ENCODE data around the gene CMTM3.
"Not testable (repeated sequence)": the region's sequence is repeated elsewhere in the genome, so short reads cannot be mapped to it uniquely, and the experiment has no call there.

CMTM3 gene, protein sequence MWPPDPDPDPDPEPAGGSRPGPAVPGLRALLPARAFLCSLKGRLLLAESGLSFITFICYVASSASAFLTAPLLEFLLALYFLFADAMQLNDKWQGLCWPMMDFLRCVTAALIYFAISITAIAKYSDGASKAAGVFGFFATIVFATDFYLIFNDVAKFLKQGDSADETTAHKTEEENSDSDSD

GRCh38 chr16:66604376-66605176 is at the start of gene CMTM3:
Gene CMTM3, plus strand, starts transcription at chr16:66604704. Its CDS starts 102 bp downstream, at chr16:66604806.
- ATAC-seq: peak; percentile 66 to 71

GRCh38 chr16:66560107-66560506 is 44.4 kb upstream of the CMTM3 start:
- no peak for ATAC-seq

GRCh38 chr16:66561381-66562080 is 43.0 kb upstream of the CMTM3 start:
- no peak for ATAC-seq

- ATAC-seq: no peak
These were observed 42.1 kb upstream of the CMTM3 start for GRCh38 chr16:66562409-66562808.

GRCh38 chr16:66562986-66563385 is 41.5 kb upstream of the CMTM3 start:
- ATAC-seq: no peak

DNA sequence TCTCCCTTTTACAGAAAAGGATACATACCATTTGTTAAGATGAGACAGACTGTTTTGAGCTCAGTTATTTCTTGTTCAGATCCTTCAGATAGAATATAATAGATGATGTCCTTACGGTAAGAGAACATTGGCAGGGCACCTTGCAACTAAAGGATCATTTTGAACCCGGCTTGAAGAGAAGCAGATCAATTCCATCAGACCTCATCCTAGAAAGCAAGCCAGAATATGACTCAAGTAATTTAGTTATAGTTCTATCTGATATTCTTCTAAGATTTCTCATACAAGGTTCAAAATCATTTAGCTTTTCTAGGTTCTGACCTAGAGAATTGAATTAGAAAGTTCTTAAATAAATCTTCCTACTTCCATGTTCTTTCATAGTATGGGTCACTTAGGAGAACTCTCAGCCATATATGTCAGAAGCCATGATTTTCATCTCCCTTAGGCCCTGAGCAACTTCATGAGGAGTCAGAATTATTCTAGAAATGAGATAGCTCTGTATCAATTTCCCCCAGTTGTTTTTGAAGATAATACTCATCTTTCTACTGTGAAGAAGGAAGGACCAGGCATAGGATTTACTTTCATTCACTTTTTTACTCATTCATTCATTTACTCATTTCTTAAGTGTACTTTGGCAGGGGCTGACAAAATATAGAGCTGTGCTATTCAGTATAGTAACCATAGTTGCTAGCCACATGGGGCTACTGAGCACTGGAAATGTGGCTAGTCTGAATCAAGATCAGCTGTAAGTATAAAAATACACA is 40.8 kb upstream of the CMTM3 start:
- ATAC-seq: peak; percentile 77 to 86

- no peak for ATAC-seq
These were observed 38.2 kb upstream of the CMTM3 start, which contains the start of gene CMTM1 for GRCh38 chr16:66566051-66566901. Gene CMTM1, plus strand, starts transcription at chr16:66566439. Its CDS starts 75 bp downstream, at chr16:66566514.

- not testable (repeated sequence) for ATAC-seq
These were observed 37.2 kb upstream of the CMTM3 start for GRCh38 chr16:66567270-66567669.

- ATAC-seq: no peak
These were observed 36.1 kb upstream of the CMTM3 start for GRCh38 chr16:66568355-66568754.

- no peak for ATAC-seq
These were observed 35.4 kb upstream of the CMTM3 start for GRCh38 chr16:66569131-66569530.

GRCh38 chr16:66569827-66570405 is 34.6 kb upstream of the CMTM3 start:
- no peak for ATAC-seq

DNA sequence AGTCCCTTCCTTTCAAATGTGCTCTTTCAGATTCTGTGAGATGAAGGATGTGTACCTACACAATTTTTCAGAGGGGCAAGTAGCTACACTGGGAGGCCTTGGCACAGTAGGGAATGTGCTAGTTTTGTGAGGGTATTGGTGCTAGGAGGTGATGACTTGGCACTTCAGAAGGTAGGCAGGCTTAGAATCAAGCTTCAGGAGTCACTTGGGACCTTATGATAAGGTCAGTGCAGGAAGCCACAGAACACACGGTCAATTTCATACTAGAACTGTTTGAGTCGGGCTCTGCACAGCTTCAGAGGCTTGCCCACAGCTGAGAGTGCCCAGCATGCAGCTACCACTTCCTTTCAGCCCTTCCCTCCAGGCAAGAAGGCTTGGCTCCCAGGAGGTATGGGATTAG is 32.1 kb upstream of the CMTM3 start:
- ATAC-seq: no peak

- no peak for ATAC-seq
These were observed 30.4 kb upstream of the CMTM3 start for GRCh38 chr16:66574081-66574480.

- no peak for ATAC-seq
These were observed 30.0 kb upstream of the CMTM3 start for GRCh38 chr16:66574531-66574930.

GRCh38 chr16:66575060-66575459 is 29.4 kb upstream of the CMTM3 start:
- no peak for ATAC-seq

- ATAC-seq: no peak
These were observed 28.2 kb upstream of the CMTM3 start for GRCh38 chr16:66576296-66576695.

DNA sequence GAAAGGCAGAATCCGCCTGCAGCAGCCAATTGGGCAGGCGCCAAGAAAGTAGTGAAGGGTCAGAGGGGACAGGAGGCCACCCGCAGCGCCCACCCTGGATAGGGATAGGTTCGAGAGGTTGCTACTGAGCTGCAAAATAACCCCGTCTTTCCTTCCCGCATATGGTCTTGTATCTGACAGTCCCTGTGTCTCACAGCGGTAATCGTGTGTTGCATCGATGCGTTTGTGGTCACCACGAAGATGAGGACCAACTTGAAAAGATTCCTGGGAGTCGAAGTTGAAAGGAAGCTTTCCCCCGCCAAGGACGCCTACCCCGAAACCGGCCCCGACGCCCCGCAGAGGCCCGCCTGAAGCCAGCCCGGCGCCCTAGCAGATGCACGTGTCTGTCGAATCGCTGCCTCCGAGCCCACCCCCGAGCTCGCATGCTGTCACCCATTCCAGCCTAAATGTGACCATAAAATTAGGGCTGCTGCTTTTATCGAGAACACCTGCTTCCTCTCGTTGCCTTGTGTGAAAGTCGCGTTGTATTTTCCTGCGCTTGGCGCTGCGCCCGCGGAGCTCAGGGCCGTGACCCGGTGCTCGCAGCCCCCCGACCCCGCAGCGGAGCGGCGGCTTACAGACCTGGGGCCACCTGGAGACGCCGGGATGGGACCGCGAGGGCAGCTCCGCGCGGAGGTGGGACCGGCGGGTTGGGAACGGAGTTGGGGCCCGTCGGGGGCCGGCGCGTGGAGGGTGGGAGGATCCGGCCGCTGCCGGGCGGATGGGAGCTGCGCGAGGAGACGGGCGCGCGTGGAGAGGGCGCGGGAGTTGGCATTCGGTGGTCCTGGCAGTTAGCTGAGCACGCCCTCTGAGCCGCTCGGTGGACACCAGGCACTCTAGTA is 25.6 kb upstream of the CMTM3 start, which contains the start of gene CMTM2:
TSS of gene CMTM2 (plus strand) at position 813 of the 881 bp plus-strand sequence. CDS start 145 bp downstream, outside the sequence.
- peak in 1 of 2 donors; percentile 38 for ATAC-seq

DNA sequence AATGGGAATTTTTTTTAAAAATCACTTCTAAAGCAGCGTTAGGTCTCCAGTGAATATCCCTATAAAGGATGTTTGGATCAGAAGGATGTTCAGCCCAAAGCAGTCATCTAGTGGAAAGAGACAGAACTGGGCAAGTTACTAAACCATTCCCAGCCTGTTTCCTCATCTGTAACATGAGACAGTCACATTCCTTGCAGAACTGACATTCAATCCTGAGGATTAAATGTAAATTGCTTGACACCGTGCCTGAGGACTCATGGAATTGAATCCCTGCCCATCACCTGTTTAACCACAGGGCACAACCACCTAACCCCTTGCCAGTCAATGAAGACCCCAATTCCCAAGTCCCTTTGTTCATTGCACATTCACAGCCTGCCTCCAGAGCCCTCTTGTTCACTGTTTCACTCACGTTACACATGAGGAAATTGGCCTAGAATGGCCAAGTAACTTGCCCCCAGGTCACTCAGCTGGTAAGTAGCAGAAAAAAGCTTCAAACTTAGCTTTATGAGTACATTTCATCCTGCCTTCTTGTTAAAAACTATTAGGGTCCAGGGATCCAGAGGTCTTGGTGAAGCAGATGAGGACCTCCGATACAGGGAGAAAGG is 23.8 kb upstream of the CMTM3 start:
- ATAC-seq: no peak

DNA sequence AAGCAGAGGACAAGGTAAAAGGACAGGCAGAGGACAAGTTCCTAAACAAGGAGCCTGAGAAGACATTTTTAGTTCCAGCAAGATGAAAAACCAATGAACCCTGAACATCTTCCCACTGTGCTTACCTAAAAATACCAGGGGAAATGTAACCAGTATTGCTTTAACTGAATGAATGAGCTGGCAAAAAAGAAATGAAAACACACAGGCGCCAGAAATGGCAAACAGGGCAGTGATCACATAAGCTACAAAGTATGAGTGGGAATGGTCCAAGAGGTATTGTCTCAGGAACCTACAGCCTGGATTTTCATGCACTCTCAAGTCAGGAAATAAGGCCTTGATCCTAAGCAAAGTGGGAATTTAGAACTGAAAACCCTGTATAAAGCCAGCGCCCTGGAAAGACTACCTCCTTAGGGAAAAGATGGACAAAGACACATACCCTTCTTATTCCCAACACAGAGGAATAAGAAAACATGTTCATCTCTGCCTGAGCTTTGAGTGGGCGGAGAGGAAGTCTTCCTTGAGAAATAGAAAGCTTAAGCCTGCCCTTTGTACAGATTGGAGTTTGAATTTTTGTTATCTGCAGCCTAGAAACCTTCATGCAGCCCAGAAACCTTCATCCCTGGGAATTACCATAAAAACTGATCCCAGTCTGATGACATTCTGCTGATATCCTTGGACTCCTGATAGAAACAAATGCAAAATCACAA is 23.1 kb upstream of the CMTM3 start:
- no peak for ATAC-seq
